HUES48 (cell line): ENCODE results near the gene FLNC.
A peak's percentile ranks its signal among the peaks of the same experiment; 100 is the strongest.

Source experiments
- H3K27ac ChIP-seq: one replicate; pipeline ENCODE4 v1.7.0; 2013; ENCODE audit warnings: low read depth, low read length, inconsistent platforms
- H3K27me3 ChIP-seq: 2 replicates; pipeline ENCODE4 v1.6.1; 2013; ENCODE audit warnings: mild to moderate bottlenecking, low read length; ENCODE audit not compliant: control insufficient read depth, insufficient read depth
- H3K36me3 ChIP-seq: 2 replicates; pipeline ENCODE4 v1.6.1; 2013; ENCODE audit warnings: low read length; ENCODE audit not compliant: control insufficient read depth, insufficient read depth
- H3K4me1 ChIP-seq: 2 replicates; pipeline ENCODE4 v1.6.1; 2013; ENCODE audit warnings: mild to moderate bottlenecking, low read length; ENCODE audit not compliant: control insufficient read depth, insufficient read depth
- H3K4me3 ChIP-seq: 2 replicates; pipeline ENCODE4 v1.5.1; 2013; ENCODE audit warnings: mild to moderate bottlenecking, low read depth, low read length
- H3K9ac ChIP-seq: 2 replicates; pipeline ENCODE4 v1.6.1; 2013; ENCODE audit warnings: mild to moderate bottlenecking, low read depth, low read length, moderate library complexity
- H3K9me3 ChIP-seq: 2 replicates; pipeline ENCODE4 v1.6.1; 2013; ENCODE audit warnings: low read length; ENCODE audit not compliant: control insufficient read depth, insufficient read depth

FLNC gene

GRCh38 chr7:128818694-128819093 is 11.5 kb upstream of the FLNC start:
- Histone ChIP-seq H3K36me3 (no peaks in the 10 kb centered on the region), H3K4me3 (no peak overlapping the region), H3K4me1 (no peaks in the 10 kb centered on the region), H3K9me3 (no peaks in the 10 kb centered on the region), H3K9ac (no peak overlapping the region), H3K27me3 (no peaks in the 10 kb centered on the region), H3K27ac (no peak overlapping the region)

DNA sequence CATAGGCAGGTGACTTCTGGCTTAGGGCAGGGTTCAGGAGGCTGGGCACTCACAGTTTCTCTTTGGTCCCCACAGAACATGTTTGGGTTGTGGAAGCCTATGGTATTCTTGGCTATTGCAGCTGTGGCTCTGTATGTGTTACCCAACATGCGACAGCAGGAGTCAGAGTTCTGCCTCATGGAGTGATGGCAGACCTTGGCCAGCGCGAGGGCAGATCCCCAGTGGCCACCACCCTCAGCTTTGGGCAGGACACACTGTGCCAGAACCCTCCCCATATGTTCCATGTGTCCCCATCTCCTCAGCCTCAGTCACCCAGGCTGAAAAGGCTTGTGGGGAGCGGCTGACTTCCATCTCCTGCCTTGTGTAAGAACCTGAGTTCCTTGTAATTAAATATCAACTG is 8.5 kb upstream of the FLNC start:
- no peaks in the 10 kb centered on the region for H3K9me3 ChIP-seq
- H3K27me3 ChIP-seq = no peaks in the 10 kb centered on the region
- H3K4me3 ChIP-seq = no peak overlapping the region
- no peaks in the 10 kb centered on the region for H3K36me3 ChIP-seq
- H3K27ac ChIP-seq = no peak overlapping the region
- H3K4me1 ChIP-seq = 0 out of 2 replicates have a peak, but pooled peaks cover under 1% of the 10 kb centered on the region
- H3K9ac ChIP-seq = no peak overlapping the region

- no peak overlapping the region for H3K9ac ChIP-seq
- peaks cover 22% of the 10 kb centered on the region for H3K4me1 ChIP-seq
- no peaks in the 10 kb centered on the region for H3K9me3 ChIP-seq
- no peaks in the 10 kb centered on the region for H3K36me3 ChIP-seq
- H3K27ac ChIP-seq = no peak overlapping the region
- no peak overlapping the region for H3K4me3 ChIP-seq
- peaks cover 25% of the 10 kb centered on the region for H3K27me3 ChIP-seq
Measured at GRCh38 chr7:128826512-128826911, 3.7 kb upstream of the FLNC start.

DNA sequence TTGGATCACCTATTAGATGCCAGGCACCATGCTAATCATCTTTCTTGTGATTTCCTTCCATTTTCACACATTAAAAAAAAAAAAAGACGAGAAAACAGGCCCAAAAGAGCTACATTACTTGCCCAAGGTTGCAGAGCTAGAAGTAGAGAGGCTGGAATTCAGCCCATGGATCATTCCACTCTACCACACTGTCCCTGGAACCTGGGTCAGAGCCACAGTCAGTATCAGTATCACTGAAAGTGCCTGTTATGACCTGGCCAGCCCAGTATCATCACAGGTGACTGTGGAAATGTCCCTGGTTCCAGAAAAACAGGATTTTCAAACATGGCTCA is 3.3 kb upstream of the FLNC start:
- H3K9ac ChIP-seq = no peak overlapping the region
- H3K27me3 ChIP-seq = peaks cover 29% of the 10 kb centered on the region
- no peak overlapping the region for H3K4me3 ChIP-seq
- H3K27ac ChIP-seq = peak overlapping the region; percentile 59
- no peaks in the 10 kb centered on the region for H3K36me3 ChIP-seq
- peaks cover 25% of the 10 kb centered on the region for H3K4me1 ChIP-seq
- no peaks in the 10 kb centered on the region for H3K9me3 ChIP-seq

DNA sequence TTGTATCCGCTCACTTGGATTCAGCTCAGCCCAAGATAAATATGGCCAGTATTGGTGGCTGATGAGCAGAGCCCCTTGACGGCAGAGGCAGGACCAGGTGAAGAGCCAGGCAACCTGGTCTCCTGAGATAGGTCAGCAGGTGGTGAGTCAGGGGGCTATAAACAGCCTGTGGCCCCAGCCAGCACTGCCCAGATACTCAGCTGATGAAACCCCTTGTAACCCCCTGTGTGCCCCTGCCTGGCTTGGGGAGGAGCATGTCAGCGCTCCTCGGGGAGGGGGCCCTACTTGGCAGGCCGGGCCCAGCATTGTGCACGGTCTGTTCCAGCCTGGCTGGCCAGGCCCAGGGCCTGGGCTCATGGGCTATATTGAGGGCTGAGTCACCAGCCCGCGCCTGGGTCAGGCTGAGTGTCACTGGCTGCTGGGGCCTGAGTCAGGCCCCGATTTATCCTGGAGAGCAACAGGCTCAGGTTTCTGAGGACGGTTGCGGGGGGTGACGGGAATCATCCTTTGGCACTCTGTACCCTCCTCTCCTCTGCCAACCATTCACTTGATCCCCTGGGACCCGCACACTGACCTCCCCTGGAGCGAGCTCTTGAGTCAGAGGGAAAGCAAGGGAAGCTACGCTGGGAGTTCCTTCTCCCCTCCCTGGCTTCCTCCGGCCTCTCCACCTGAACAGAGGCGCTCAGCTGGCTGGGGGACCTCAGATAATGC is 2.8 kb upstream of the FLNC start:
- peaks cover 28% of the 10 kb centered on the region for H3K4me1 ChIP-seq
- no peaks in the 10 kb centered on the region for H3K9me3 ChIP-seq
- H3K27me3 ChIP-seq = peaks cover 29% of the 10 kb centered on the region
- no peaks in the 10 kb centered on the region for H3K36me3 ChIP-seq
- H3K27ac ChIP-seq = peak overlapping the region; percentile 59
- no peak overlapping the region for H3K9ac ChIP-seq
- H3K4me3 ChIP-seq = no peak overlapping the region

DNA sequence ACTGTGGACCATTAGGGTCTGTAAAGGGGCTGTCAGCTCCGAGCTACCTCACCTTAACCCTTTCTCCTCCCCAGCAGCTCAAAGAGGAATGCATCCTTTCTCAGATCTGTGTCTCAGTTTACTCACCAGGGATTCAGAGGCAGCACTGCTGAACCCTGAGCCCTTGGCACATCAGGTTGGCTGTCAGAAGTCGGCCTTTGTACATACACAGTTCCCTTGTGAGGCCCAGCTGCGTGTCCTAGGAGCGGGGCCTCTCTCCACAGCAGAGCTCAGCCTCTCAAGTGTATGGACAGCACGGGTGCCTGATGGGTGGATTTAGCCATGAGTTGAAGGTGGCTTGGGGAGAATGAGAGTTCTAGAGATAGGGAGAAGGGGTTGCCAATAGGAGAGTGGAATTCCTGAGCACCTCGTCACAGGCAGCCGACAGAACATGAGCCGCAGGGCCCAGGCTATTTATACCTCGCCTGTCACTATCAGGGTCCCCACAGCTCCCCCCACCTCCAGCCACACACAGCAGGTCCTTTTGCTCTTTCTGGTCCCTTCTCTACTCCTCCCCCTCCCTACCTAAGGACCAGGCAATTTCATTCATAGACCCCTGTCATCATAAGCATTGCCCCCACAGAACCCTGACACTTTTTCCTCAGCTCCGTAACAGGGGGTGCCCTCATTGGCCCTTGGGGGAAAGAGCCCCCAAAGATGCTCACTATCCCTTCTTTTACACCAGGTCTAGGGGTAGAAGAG is 2.1 kb upstream of the FLNC start:
- H3K27me3 ChIP-seq = peaks cover 29% of the 10 kb centered on the region
- peaks cover 33% of the 10 kb centered on the region for H3K4me1 ChIP-seq
- no peaks in the 10 kb centered on the region for H3K36me3 ChIP-seq
- peak overlapping the region; percentile 59 for H3K27ac ChIP-seq
- no peaks in the 10 kb centered on the region for H3K9me3 ChIP-seq
- no peak overlapping the region for H3K4me3 ChIP-seq
- H3K9ac ChIP-seq = no peak overlapping the region

- Histone ChIP-seq H3K4me1 (peaks cover 42% of the 10 kb centered on the region), H3K9ac (no peak overlapping the region), H3K9me3 (no peaks in the 10 kb centered on the region), H3K27ac (no peak overlapping the region), H3K36me3 (no peaks in the 10 kb centered on the region), H3K4me3 (peak overlapping the region; percentile 24), H3K27me3 (peaks cover 29% of the 10 kb centered on the region)
Measured at GRCh38 chr7:128829391-128830166, 627 bp upstream of the FLNC start.

- peak overlapping the region; percentile 44 for H3K27ac ChIP-seq
- H3K9ac ChIP-seq = no peak overlapping the region
- H3K9me3 ChIP-seq = no peaks in the 10 kb centered on the region
- H3K36me3 ChIP-seq = no peaks in the 10 kb centered on the region
- H3K27me3 ChIP-seq = peaks cover 29% of the 10 kb centered on the region
- H3K4me1 ChIP-seq = peaks cover 42% of the 10 kb centered on the region
- H3K4me3 ChIP-seq = peak overlapping the region; percentile 77
Measured at GRCh38 chr7:128831178-128831993, 1.2 kb downstream of the FLNC start.

DNA sequence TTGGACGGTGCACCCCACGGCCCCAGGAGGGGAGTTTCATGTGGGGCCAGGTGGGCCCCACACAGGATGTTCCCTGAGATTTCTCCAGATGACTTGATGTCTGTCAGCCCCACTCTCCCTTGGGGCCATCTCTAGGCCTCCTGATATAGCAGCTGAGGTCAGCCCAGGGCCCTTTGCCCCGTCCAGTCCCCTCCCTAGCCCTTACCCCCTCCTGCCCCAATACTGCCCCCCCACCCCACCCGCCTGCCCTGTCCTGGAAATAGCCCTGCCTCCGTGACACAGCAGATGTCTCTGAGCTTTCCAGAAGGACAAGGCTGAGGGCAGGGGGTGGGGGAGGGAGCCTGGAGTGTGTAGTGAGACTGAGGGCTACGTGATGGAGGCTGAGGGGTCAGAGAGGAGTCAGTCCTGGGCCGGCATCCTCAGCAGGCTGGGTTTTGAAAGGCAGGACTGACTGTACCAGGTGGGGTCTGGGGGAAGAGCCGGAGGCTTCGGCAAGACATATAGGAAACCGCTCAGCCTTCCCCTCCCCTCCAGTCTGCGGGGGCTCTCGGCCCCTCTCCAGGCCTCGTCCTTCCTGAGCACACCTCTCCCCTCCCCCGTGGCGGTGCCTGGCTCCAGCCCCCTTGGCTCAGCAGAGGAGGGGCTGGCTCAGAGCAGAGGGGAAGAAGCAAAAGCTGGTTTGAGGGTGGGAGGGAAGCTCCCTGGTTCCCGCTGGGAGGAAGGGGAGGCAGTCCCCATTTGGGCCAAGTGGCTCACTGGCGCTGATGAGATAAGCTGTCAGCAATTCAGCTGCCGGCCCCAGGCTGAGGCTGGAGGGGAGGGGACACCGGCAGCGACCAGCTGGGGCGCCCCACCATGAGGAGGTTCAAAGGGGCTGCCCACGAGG is 2.0 kb downstream of the FLNC start:
- Histone ChIP-seq H3K4me1 (peaks cover 37% of the 10 kb centered on the region), H3K4me3 (peak overlapping the region; percentile 77), H3K9me3 (no peaks in the 10 kb centered on the region), H3K36me3 (no peaks in the 10 kb centered on the region), H3K27me3 (peaks cover 29% of the 10 kb centered on the region), H3K27ac (peak overlapping the region; percentile 83), H3K9ac (no peak overlapping the region; the same call in 1 of the 2 replicates)

GRCh38 chr7:128832880-128833147 is 2.6 kb downstream of the FLNC start:
- Histone ChIP-seq H3K9me3 (no peaks in the 10 kb centered on the region), H3K27ac (peak overlapping the region; percentile 83), H3K4me1 (peaks cover 32% of the 10 kb centered on the region), H3K27me3 (peaks cover 29% of the 10 kb centered on the region), H3K9ac (no peak overlapping the region; the same call in 1 of the 2 replicates), H3K4me3 (peak overlapping the region; percentile 55), H3K36me3 (no peaks in the 10 kb centered on the region; the same call in 1 of the 2 replicates)
